GM03348 (cell line): ENCODE results near the gene CTPS1.
A peak's percentile ranks its signal among the peaks of the same experiment; 100 is the strongest.

Experiments used
- DNase-seq: peaks from one replicate; pipeline ENCODE4 v3.0.0; 2012; ENCODE audit warnings: low spot score

Gene CTPS1

DNA sequence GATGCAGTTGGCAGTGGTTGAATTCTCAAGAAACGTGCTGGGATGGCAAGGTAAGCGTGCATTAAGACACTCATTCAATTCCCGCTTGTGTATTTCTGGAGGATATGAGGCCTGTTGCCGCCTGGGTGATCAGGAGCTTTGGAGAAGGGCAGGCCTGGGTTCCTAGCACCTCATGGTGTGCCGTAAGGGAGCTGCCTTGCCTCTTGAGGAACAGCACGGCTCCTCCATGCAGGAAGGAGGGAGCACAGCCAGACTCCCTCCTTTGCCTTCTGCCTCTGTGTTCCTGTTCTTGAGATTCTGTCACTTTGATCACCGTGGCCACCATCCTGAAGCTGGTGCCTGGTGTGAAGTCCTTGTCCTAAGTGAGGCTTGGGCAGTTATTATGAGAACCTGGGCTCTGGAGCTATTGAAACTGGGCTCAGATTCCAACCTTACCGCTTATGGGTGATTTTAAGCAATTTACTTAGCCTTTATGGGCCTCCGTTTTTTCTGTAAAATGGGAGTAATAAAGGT is 23.7 kb downstream of the CTPS1 start:
- DNase-seq = no peak

GRCh38 chr1:41003640-41004220 is 24.2 kb downstream of the CTPS1 start:
- peak; percentile 95 for DNase-seq

GRCh38 chr1:41005876-41006275 is 26.4 kb downstream of the CTPS1 start:
- no peak for DNase-seq

DNA sequence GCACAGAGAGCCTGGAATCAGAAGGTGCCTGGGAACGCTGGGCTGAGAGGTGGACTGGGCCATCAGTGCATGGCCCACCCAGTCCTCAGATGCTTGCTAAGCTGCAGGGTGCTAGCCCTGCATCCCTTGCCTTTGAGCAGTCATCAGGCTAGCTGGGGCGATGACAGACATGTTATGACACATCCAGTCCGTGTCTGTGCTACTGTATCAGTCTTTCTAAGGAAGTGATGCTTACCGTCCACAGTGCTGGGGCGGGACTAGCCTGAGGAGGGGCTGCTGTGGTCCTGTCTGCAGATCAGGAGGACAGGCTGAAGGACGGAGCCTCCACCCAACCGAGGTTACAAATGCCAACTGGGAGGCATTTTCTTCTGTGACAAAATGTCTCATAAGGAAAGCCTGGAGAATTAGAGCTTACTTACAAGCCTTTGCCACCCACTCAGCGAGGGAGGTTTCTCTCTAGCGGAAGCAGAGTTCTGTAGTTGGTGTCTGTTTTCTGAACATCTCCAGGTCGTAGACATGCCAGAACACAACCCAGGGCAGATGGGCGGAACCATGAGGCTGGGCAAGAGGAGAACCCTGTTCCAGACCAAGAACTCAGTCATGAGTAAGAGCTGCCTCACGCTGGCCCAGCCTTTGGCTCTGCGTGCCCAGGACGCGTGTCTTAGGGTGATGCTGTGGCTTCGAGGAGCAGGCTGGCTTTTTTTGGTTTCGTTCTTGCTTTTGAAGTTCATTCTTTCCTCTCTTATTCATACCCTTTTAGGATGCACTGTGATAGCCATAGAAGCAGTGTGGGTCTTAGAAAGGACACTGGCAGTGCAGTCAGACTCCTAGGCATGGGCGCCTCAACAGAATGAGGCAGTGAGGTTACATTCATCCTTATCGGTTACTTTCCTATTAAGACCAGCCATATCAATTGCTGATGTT is 27.7 kb downstream of the CTPS1 start:
- no peak for DNase-seq

- no peak for DNase-seq
Measured at GRCh38 chr1:41009466-41009865, 30.0 kb downstream of the CTPS1 start.

DNA sequence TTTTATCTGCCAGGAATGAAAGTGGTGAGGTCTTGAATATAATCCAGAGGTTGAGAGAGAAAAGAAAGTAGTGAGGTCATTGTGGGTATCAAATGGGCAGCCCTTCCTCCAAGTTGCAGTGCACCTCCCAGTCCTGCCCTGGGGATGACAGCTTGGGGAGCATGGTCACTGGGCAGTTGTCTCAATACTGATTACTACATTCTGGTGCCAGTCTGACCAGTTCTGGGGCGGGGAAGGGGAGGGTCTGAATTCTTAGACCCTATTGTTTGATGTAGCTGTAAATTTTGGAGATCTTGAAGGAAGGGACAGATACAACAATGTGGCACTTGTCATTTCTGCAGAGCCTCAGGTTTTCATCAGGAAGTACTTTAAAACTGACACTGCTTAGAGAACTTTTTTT is 30.8 kb downstream of the CTPS1 start:
- DNase-seq = no peak

- no peak for DNase-seq
Measured at GRCh38 chr1:41013024-41013423, 33.5 kb downstream of the CTPS1 start.

- no peak for DNase-seq
Measured at GRCh38 chr1:41013796-41014195, 34.3 kb downstream of the CTPS1 start.

DNA sequence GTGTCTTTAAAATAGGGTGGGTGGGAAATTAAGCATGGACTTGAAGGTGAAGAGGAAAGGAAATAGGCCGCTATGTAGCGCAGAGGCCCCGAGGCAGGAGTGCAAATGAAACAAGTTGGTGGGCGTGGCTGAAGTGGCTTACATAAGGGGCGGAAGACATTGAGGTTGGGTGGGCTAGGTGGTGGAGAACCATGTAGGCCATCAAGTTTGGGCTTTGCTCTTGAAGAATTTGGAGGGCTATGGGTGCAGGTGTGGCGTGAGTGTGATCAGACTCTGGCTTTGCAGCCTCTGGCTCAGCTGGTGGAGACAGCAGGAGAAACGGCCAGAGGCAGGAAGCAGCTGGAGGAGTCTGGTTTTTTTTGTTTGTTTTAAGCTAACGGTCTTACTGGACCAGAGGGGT is 35.4 kb downstream of the CTPS1 start:
- DNase-seq = no peak

DNA sequence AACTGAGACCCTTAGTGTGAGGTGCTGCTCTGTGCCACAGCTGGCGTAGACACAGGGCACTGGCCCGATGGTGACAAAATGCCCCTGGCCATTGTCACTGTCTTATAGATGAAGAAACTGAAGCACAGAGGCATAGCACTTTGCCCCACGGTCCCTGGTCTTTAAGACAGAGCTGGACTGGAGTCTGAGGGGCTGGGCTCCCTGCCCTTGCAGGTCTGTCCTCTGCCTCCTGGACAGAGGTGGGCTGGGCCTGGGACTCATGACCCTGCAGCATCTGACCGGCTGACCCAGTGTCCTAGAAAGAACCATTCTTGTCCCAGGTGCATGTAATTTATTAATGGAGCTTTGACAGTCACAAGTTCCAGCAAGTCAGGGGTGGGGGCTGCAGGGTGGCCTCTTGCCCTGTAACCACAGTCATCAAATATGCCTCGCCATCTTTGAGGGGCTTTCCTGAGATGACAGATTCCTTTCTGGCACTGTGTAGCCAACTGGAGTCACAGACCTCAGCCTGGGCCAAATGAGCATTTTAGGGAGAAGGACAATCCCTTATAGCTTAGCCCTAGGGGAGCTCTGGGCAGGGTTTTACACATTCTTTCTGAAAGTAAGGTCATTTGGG is 35.9 kb downstream of the CTPS1 start:
- no peak for DNase-seq

GRCh38 chr1:41015897-41016470 is 36.5 kb downstream of the CTPS1 start:
- no peak for DNase-seq

DNA sequence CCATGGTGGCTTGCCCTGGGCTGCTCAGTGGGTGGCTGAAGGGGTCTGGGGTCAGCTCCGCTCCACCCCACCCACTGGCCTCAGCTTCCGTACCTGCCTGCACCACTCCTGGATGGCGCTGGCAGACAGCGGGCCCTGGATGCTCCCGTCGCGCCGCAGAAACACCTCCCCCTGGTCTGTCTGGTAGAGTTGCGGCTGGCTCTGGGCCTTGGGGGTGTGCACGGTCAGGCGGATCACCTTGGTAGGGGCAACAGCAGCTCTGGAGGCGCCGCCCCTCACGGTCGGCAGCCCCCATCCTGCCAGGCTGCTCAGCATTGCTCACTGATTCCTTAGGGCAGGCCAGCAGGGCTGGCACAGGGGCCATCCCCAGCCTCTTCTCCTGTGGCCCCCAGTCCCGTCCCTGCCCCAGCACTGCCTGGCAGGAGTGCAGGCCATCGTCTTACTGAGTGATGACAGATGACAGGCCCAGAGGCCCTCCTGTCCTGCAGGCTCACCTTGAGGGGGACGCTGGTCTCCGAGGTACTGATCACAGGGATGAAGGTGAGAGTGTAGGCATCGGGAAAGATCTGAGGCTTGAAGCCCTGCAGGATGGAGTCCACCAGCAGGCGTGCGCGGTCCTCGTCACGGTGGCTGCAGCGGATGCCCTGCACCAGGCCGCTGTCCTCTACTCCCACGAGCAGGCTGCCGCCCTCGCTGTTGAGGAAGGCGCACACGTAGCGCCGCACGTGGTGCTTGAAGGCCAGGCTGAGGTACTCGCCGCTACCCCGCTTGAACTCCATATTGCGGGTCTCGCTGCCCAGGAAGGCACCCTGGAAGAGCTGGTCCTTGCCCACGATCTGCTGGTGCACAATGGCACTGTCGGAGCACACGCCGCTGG is 37.9 kb downstream of the CTPS1 start:
- no peak for DNase-seq

- no peak for DNase-seq
Measured at GRCh38 chr1:41018018-41018410, 38.5 kb downstream of the CTPS1 start.

DNA sequence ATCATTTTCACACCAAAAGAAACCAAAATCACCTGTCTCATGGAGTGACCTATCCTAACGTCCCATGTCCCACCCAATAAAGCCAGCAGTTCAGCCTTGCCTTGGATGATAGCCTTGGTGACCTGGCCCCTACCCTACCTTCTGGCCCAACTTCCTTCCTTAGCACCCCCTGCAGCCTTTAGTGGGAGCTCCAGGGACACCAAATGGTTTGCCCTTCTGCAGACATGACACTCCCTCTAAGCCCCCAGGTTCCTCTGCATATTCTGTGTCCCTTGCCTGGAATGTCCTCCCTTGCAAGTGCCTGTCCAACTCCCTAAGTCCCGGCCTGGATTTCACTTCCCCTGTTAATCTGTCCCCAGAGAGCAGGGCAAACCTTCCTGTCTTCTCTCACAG is 39.9 kb downstream of the CTPS1 start:
- DNase-seq = no peak

GRCh38 chr1:41020109-41020576 is 40.6 kb downstream of the CTPS1 start:
- DNase-seq = no peak

- DNase-seq = no peak
Measured at GRCh38 chr1:41020654-41021053, 41.2 kb downstream of the CTPS1 start.

GRCh38 chr1:41021526-41022308 is 42.2 kb downstream of the CTPS1 start, which contains the start of gene SLFNL1:
TSS of gene SLFNL1 (minus strand) at chr1:41021725. CDS start at chr1:41020660, 1,065 bp downstream.
- DNase-seq = peak; percentile 41

DNA sequence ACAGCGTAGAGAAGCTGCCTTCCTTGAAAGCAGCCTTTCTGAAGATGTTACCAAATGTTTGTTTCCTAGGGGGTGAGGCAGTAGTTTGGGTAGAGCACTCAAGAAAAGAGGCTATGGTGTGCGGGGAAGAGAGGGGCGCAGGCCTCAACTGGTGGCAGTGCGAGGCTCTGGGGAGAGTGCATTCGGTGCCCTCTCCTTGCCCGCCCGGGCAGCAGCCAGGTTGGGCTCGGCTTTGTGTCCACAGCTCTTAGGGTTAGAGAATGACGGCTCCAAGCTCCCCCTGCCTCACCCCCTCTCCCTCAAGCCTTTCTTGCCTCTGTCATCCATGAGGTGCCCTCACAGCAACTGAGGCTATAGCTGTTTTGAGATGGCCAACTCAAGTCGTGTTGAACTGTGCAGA is 42.9 kb downstream of the CTPS1 start:
- DNase-seq = no peak

GRCh38 chr1:41023279-41023990 is 43.9 kb downstream of the CTPS1 start:
- DNase-seq = peak; percentile 58

DNA sequence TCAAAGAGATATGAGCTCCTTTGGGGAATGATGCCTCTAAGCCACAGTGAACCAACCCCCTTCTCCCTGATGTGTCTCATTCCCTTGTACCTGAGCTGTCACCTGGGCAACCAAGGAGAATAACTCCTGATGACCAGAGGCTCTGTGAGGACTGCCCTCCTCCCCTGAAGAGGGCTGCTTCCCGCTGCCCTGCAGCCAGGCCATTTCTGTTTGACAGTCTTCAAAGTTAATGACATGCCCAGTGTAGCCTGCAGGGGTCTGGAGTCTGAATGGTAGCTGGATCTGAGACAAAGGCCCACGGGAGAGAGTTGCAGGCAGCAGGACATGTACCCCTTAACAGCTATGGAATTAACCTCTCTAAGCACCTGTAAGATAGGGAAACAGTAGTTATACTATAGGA is 45.5 kb downstream of the CTPS1 start:
- DNase-seq = no peak
